SJSA1 (cell line): ENCODE data around the gene EDAR. TPM values are rescaled to one million over a fixed set of nuclear protein-coding genes. Genes with fewer than 3 reads are reported as not detected.

ENCODE experiments used
- DNase-seq, 2 experiments: peaks; one replicate each; pipeline ENCODE4 v3.0.0-alpha.2; 2015 to 2020; ENCODE audit warnings: low spot score in 2 of 2, low read depth in 1 of 2
- H3K27ac ChIP-seq: fragments of 250-450 bp; sonication (Bioruptor Pico); 2 replicates; pipeline ENCODE4 v1.5.1; 2020; ENCODE audit warnings: mild to moderate bottlenecking, moderate library complexity
- H3K27me3 ChIP-seq: fragments of 250-450 bp; sonication (Bioruptor Pico); replicated peaks from 2 replicates; pipeline ENCODE4 v1.5.1; 2020; ENCODE audit warnings: mild to moderate bottlenecking, moderate library complexity
- H3K36me3 ChIP-seq: fragments of 250-450 bp; sonication (Bioruptor Pico); 2 replicates; pipeline ENCODE4 v1.5.1; 2020; ENCODE audit warnings: mild to moderate bottlenecking
- H3K4me1 ChIP-seq: fragments of 250-450 bp; sonication (Bioruptor Pico); replicated peaks from 2 replicates; pipeline ENCODE4 v1.6.1; 2021; ENCODE audit warnings: mild to moderate bottlenecking
- H3K4me3 ChIP-seq: fragments of 250-450 bp; sonication (Bioruptor Pico); 2 replicates; pipeline ENCODE4 v1.5.1; 2020; ENCODE audit warnings: mild to moderate bottlenecking
- H3K9me3 ChIP-seq: fragments of 250-450 bp; sonication (Bioruptor Pico); replicated peaks from 2 replicates; pipeline ENCODE4 v1.5.1; 2020; ENCODE audit warnings: mild to moderate bottlenecking
- total RNA-seq: library from RNA; depleted of rRNA; stranded (reverse); fragments of >200 nt; shearing (Covaris generic); gene quantifications from 2 replicates; pipeline ENCODE4 v1.2.3, GENCODE V29; 2014

Gene EDAR
- total RNA-seq, 1 experiment from 2014 or later = not detected

- H3K36me3 ChIP-seq = no peaks in the 10 kb centered on the region
- peaks cover 16% of the 10 kb centered on the region for H3K4me1 ChIP-seq
- H3K27me3 ChIP-seq = no peaks in the 10 kb centered on the region
- H3K27ac ChIP-seq = no peak overlapping the region
- DNase-seq = no peak
- H3K4me3 ChIP-seq = no peak overlapping the region
- H3K9me3 ChIP-seq = no peaks in the 10 kb centered on the region
Measured at GRCh38 chr2:109018452-109018851, 29.4 kb upstream of the EDAR start.

- H3K27ac ChIP-seq = no peak overlapping the region
- DNase-seq = no peak
- H3K4me1 ChIP-seq = peaks cover 16% of the 10 kb centered on the region
- H3K9me3 ChIP-seq = no peaks in the 10 kb centered on the region
- no peak overlapping the region for H3K4me3 ChIP-seq
- no peaks in the 10 kb centered on the region for H3K36me3 ChIP-seq
- H3K27me3 ChIP-seq = no peaks in the 10 kb centered on the region
Measured at GRCh38 chr2:109017017-109017416, 28.0 kb upstream of the EDAR start.

GRCh38 chr2:109016376-109016775 is 27.4 kb upstream of the EDAR start:
- H3K9me3 ChIP-seq = no peaks in the 10 kb centered on the region
- no peak overlapping the region for H3K4me3 ChIP-seq
- H3K4me1 ChIP-seq = peaks cover 16% of the 10 kb centered on the region
- DNase-seq = no peak
- 0 out of 2 replicates have a peak, but pooled peaks cover 5% of the 10 kb centered on the region for H3K27me3 ChIP-seq
- H3K36me3 ChIP-seq = no peaks in the 10 kb centered on the region
- H3K27ac ChIP-seq = no peak overlapping the region

GRCh38 chr2:109014476-109014875 is 25.5 kb upstream of the EDAR start:
- no peaks in the 10 kb centered on the region for H3K9me3 ChIP-seq
- 0 out of 2 replicates have a peak, but pooled peaks cover 5% of the 10 kb centered on the region for H3K27me3 ChIP-seq
- no peak for DNase-seq

GRCh38 chr2:109013051-109013450 is 24.0 kb upstream of the EDAR start:
- Histone ChIP-seq H3K27ac (no peak overlapping the region), H3K36me3 (no peaks in the 10 kb centered on the region), H3K4me1 (no peaks in the 10 kb centered on the region), H3K4me3 (no peak overlapping the region), H3K9me3 (no peaks in the 10 kb centered on the region), H3K27me3 (0 out of 2 replicates have a peak, but pooled peaks cover 5% of the 10 kb centered on the region)
- no peak for DNase-seq

More at GRCh38 chr2:109014476-109014875, 25.5 kb upstream of the EDAR start:
- Histone ChIP-seq H3K36me3 (no peaks in the 10 kb centered on the region), H3K4me3 (no peak overlapping the region), H3K27ac (no peak overlapping the region), H3K4me1 (peaks cover under 1% of the 10 kb centered on the region; the same call in 1 of the 2 replicates)

- no peak for DNase-seq
- H3K4me3 ChIP-seq = no peak overlapping the region
- no peaks in the 10 kb centered on the region for H3K4me1 ChIP-seq
- peaks cover 12% of the 10 kb centered on the region; the same call in 1 of the 2 replicates for H3K27me3 ChIP-seq
- H3K36me3 ChIP-seq = no peaks in the 10 kb centered on the region
- no peaks in the 10 kb centered on the region for H3K9me3 ChIP-seq
- no peak overlapping the region for H3K27ac ChIP-seq
Measured at GRCh38 chr2:109009920-109010610, 21.0 kb upstream of the EDAR start.

GRCh38 chr2:109006971-109007370 is 18.0 kb upstream of the EDAR start:
- no peaks in the 10 kb centered on the region for H3K9me3 ChIP-seq
- no peak overlapping the region for H3K4me3 ChIP-seq
- H3K27ac ChIP-seq = no peak overlapping the region
- H3K36me3 ChIP-seq = no peaks in the 10 kb centered on the region
- no peaks in the 10 kb centered on the region for H3K4me1 ChIP-seq
- DNase-seq = no peak
- H3K27me3 ChIP-seq = peaks cover 12% of the 10 kb centered on the region; the same call in 1 of the 2 replicates

GRCh38 chr2:109005686-109006204 is 16.7 kb upstream of the EDAR start:
- H3K27ac ChIP-seq = no peak overlapping the region
- no peaks in the 10 kb centered on the region for H3K9me3 ChIP-seq
- H3K4me3 ChIP-seq = no peak overlapping the region
- H3K4me1 ChIP-seq = no peaks in the 10 kb centered on the region
- DNase-seq = no peak
- H3K27me3 ChIP-seq = peaks cover 7% of the 10 kb centered on the region; the same call in 1 of the 2 replicates
- no peaks in the 10 kb centered on the region for H3K36me3 ChIP-seq

- no peaks in the 10 kb centered on the region; the same call in 1 of the 2 replicates for H3K9me3 ChIP-seq
- no peak overlapping the region for H3K27ac ChIP-seq
- H3K36me3 ChIP-seq = no peaks in the 10 kb centered on the region
- no peak for DNase-seq
- no peaks in the 10 kb centered on the region for H3K4me1 ChIP-seq
- no peak overlapping the region for H3K4me3 ChIP-seq
- no peaks in the 10 kb centered on the region for H3K27me3 ChIP-seq
Measured at GRCh38 chr2:109001201-109001600, 12.2 kb upstream of the EDAR start.

GRCh38 chr2:109000738-109001137 is 11.7 kb upstream of the EDAR start:
- H3K9me3 ChIP-seq = no peaks in the 10 kb centered on the region; the same call in 1 of the 2 replicates
- H3K27me3 ChIP-seq = no peaks in the 10 kb centered on the region
- no peak for DNase-seq
- no peak overlapping the region for H3K27ac ChIP-seq
- H3K4me1 ChIP-seq = no peaks in the 10 kb centered on the region
- H3K36me3 ChIP-seq = no peaks in the 10 kb centered on the region
- no peak overlapping the region for H3K4me3 ChIP-seq

- Histone ChIP-seq H3K27me3 (no peaks in the 10 kb centered on the region), H3K36me3 (no peaks in the 10 kb centered on the region), H3K27ac (no peak overlapping the region), H3K4me3 (no peak overlapping the region), H3K9me3 (no peaks in the 10 kb centered on the region; the same call in 1 of the 2 replicates), H3K4me1 (no peaks in the 10 kb centered on the region)
- DNase-seq = no peak
Measured at GRCh38 chr2:108998911-108999310, 9.9 kb upstream of the EDAR start.

GRCh38 chr2:108994178-108994577 is 5.2 kb upstream of the EDAR start:
- Histone ChIP-seq H3K4me3 (no peak overlapping the region), H3K27ac (no peak overlapping the region), H3K9me3 (no peaks in the 10 kb centered on the region; the same call in 1 of the 2 replicates), H3K27me3 (peaks cover 8% of the 10 kb centered on the region), H3K36me3 (no peaks in the 10 kb centered on the region), H3K4me1 (peaks cover 4% of the 10 kb centered on the region; the same call in 1 of the 2 replicates)
- DNase-seq = no peak

GRCh38 chr2:108993095-108993937 is 4.3 kb upstream of the EDAR start:
- peaks cover 16% of the 10 kb centered on the region for H3K27me3 ChIP-seq

More at GRCh38 chr2:108993095-108993937, 4.3 kb upstream of the EDAR start:
- no peak overlapping the region for H3K27ac ChIP-seq
- H3K36me3 ChIP-seq = no peaks in the 10 kb centered on the region
- H3K4me3 ChIP-seq = no peak overlapping the region
- peaks cover 4% of the 10 kb centered on the region; the same call in 1 of the 2 replicates for H3K4me1 ChIP-seq
- DNase-seq = no peak
- H3K9me3 ChIP-seq = no peaks in the 10 kb centered on the region
